NCI-H1092 (cell line): ENCODE measurements around the gene TUBB3.
"Not testable (repeated sequence)": the region's sequence is repeated elsewhere in the genome, so short reads cannot be mapped to it uniquely, and the experiment has no call there.

Experiments
- DNase-seq: peaks from one replicate; lab custom pipeline; 2025; lab: John Stamatoyannopoulos, UW

TUBB3 gene

GRCh38 chr16:89965447-89966225 is 42.5 kb downstream of the TUBB3 start:
- DNase-seq: no peak

GRCh38 chr16:89966756-89967155 is 43.6 kb downstream of the TUBB3 start:
- no peak for DNase-seq

- DNase-seq: not testable (repeated sequence)
These were observed 44.3 kb downstream of the TUBB3 start for GRCh38 chr16:89967436-89967835.

GRCh38 chr16:89968074-89968473 is 44.9 kb downstream of the TUBB3 start:
- DNase-seq: not testable (repeated sequence)

GRCh38 chr16:89969741-89970410 is 46.7 kb downstream of the TUBB3 start:
- no peak for DNase-seq

- no peak for DNase-seq
These were observed 48.5 kb downstream of the TUBB3 start for GRCh38 chr16:89971495-89972243.

- DNase-seq: peak; percentile 89
These were observed 49.4 kb downstream of the TUBB3 start for GRCh38 chr16:89972244-89973234.

- DNase-seq: no peak
These were observed 50.1 kb downstream of the TUBB3 start for GRCh38 chr16:89973235-89973634.

- no peak for DNase-seq
These were observed 50.7 kb downstream of the TUBB3 start for GRCh38 chr16:89973654-89974335.

GRCh38 chr16:89974870-89975269 is 51.7 kb downstream of the TUBB3 start:
- DNase-seq: no peak

- no peak for DNase-seq
These were observed 58.3 kb downstream of the TUBB3 start for GRCh38 chr16:89981414-89981813.

- DNase-seq: no peak
These were observed 59.2 kb downstream of the TUBB3 start for GRCh38 chr16:89982318-89982717.

GRCh38 chr16:89983536-89983935 is 60.4 kb downstream of the TUBB3 start:
- no peak for DNase-seq

- no peak for DNase-seq
These were observed 61.1 kb downstream of the TUBB3 start for GRCh38 chr16:89984216-89984615.

- no peak for DNase-seq
These were observed 62.1 kb downstream of the TUBB3 start for GRCh38 chr16:89985219-89985618.
